Stimulated activated CD4-positive, alpha-beta T cell treated with anti-CD3 and anti-CD28 coated beads, Interleukin-2, amount 100 ng/mL, for 24 hours (primary cell): ENCODE measurements around the gene CFAP97.
"Not testable (repeated sequence)": the region's sequence is repeated elsewhere in the genome, so short reads cannot be mapped to it uniquely, and the experiment has no call there.

Source experiments
- DNase-seq, 2 donors: peaks; one replicate each; pipeline ENCODE4 v3.0.0-alpha.2; 2020

Gene CFAP97

GRCh38 chr4:185221912-185222311, 18.1 kb upstream of the CFAP97 start:
- DNase-seq, result no peak

GRCh38 chr4:185221491-185221890, 17.7 kb upstream of the CFAP97 start:
- DNase-seq, result no peak

- DNase-seq, result no peak
Measured at GRCh38 chr4:185219551-185220344, 15.9 kb upstream of the CFAP97 start.

GRCh38 chr4:185218312-185218711, 14.5 kb upstream of the CFAP97 start:
- no peak for DNase-seq

GRCh38 chr4:185217408-185217975, 13.7 kb upstream of the CFAP97 start:
- no peak for DNase-seq

- DNase-seq, result no peak
Measured at GRCh38 chr4:185215261-185215660, 11.5 kb upstream of the CFAP97 start.

GRCh38 chr4:185213877-185214276, 10.1 kb upstream of the CFAP97 start:
- DNase-seq, result no peak

GRCh38 chr4:185212581-185212980, 8.8 kb upstream of the CFAP97 start:
- no peak for DNase-seq

- DNase-seq, result no peak
Measured at GRCh38 chr4:185211641-185212040, 7.8 kb upstream of the CFAP97 start.

GRCh38 chr4:185211035-185211434, 7.2 kb upstream of the CFAP97 start:
- no peak for DNase-seq

- DNase-seq, result peak; percentile 48 to 55
Measured at GRCh38 chr4:185210102-185210981, 6.5 kb upstream of the CFAP97 start.

GRCh38 chr4:185209852-185210101, 6.0 kb upstream of the CFAP97 start:
- not testable (repeated sequence) for DNase-seq

GRCh38 chr4:185209031-185209851, 5.4 kb upstream of the CFAP97 start, which contains the start of gene SNX25:
Gene SNX25 (plus strand): TSS chr4:185209598. CDS start chr4:185209827, 229 bp downstream.
- peak; percentile 87 to 92 for DNase-seq

GRCh38 chr4:185207466-185207865, 3.7 kb upstream of the CFAP97 start:
- DNase-seq, result no peak

GRCh38 chr4:185205697-185206342, 2.0 kb upstream of the CFAP97 start:
- no peak for DNase-seq

- DNase-seq, result not testable (repeated sequence)
Measured at GRCh38 chr4:185205073-185205472, 1.3 kb upstream of the CFAP97 start.

GRCh38 chr4:185204238-185204910, 574 bp upstream of the CFAP97 start:
- DNase-seq, result no peak

GRCh38 chr4:185202984-185203485, 765 bp downstream of the CFAP97 start:
- peak; percentile 24 to 28 for DNase-seq

GRCh38 chr4:185201977-185202962, 1.5 kb downstream of the CFAP97 start:
- peak; percentile 27 to 31 for DNase-seq

GRCh38 chr4:185198189-185198588, 5.6 kb downstream of the CFAP97 start:
- DNase-seq, result not testable (repeated sequence)
